ENCODE measurements around the gene ADNP2.

GRCh38 chr18:80107426-80107825 is 1.6 kb upstream of the ADNP2 start:
- no peak for TF ChIP-seq POLR2A (IDR thresholded peaks at IDR 0.05; ENCODE audit: low read length)
- no peak for TF ChIP-seq GATA1 (IDR thresholded peaks at IDR 0.05; ENCODE audit: low read depth, low read length)

Measured in erythroblast (primary cell).